HEK293 (cell line): ENCODE data around the gene MAVS.

Experiments
- BCL6B ChIP-seq: fragments of 450-650 bp; formaldehyde crosslinking; IDR thresholded peaks from 2 replicates; pipeline ENCODE4 v1.5.1; 2017; ENCODE audit warnings: missing biosample characterization, missing genetic modification characterization
- GLIS2 ChIP-seq: fragments of 450-650 bp; formaldehyde crosslinking; IDR thresholded peaks from 2 replicates; pipeline ENCODE4 v1.5.1; 2016; ENCODE audit warnings: missing biosample characterization, missing genetic modification characterization
- HOXD13 ChIP-seq: sonication (generic); formaldehyde crosslinking; IDR thresholded peaks from 2 replicates; pipeline ENCODE4 v1.8.0; 2022; ENCODE audit warnings: missing genetic modification reagents, borderline replicate concordance
- KLF16 ChIP-seq: fragments of 450-650 bp; formaldehyde crosslinking; IDR thresholded peaks from 2 replicates; pipeline ENCODE4 v1.5.1; 2017; ENCODE audit warnings: missing biosample characterization, missing genetic modification characterization
- REST ChIP-seq: fragments of 450-650 bp; formaldehyde crosslinking; IDR thresholded peaks from 2 replicates; pipeline ENCODE4 v1.5.1; 2016; ENCODE audit warnings: missing biosample characterization, missing genetic modification characterization
- SP7 ChIP-seq: fragments of 450-650 bp; formaldehyde crosslinking; IDR thresholded peaks from 2 replicates; pipeline ENCODE4 v1.5.1; 2016; ENCODE audit warnings: missing biosample characterization, missing genetic modification characterization
- ZBTB17 ChIP-seq: fragments of 450-650 bp; formaldehyde crosslinking; IDR thresholded peaks from 2 replicates; pipeline ENCODE4 v1.5.1; 2016; ENCODE audit warnings: missing biosample characterization, missing genetic modification characterization
- ZBTB8A ChIP-seq: fragments of 450-650 bp; formaldehyde crosslinking; IDR thresholded peaks from 2 replicates; pipeline ENCODE4 v1.5.1; 2016; ENCODE audit warnings: missing biosample characterization, missing genetic modification characterization
- ZFHX2 ChIP-seq: fragments of 450-650 bp; formaldehyde crosslinking; conservative IDR thresholded peaks from 2 replicates; pipeline ENCODE4 v1.5.1; 2016; ENCODE audit warnings: missing biosample characterization, missing genetic modification characterization
- ZNF146 ChIP-seq: fragments of 450-650 bp; formaldehyde crosslinking; IDR thresholded peaks from 2 replicates; pipeline ENCODE4 v1.5.1; 2016; ENCODE audit warnings: missing biosample characterization, missing genetic modification characterization
- ZNF202 ChIP-seq: fragments of 450-650 bp; formaldehyde crosslinking; IDR thresholded peaks from 2 replicates; pipeline ENCODE4 v1.5.1; 2016; ENCODE audit warnings: missing biosample characterization, missing genetic modification characterization, borderline replicate concordance
- ZNF274 ChIP-seq, 2 experiments: fragments of 200-500 bp in 1 of 2; fragments of 450-650 bp in 1 of 2; sonication (Bioruptor generic) in 1 of 2; formaldehyde crosslinking in 1 of 2; IDR thresholded peaks; 2 replicates each; pipeline versions ENCODE4 v1.5.1 to v1.6.1; 2014 to 2016; ENCODE audit warnings: borderline replicate concordance in 1 of 2, inconsistent platforms in 1 of 2, low read length in 1 of 2, missing biosample characterization in 1 of 2, missing genetic modification characterization in 1 of 2
- ZNF280D ChIP-seq: fragments of 450-650 bp; formaldehyde crosslinking; IDR thresholded peaks from 2 replicates; pipeline ENCODE4 v1.5.1; 2016; ENCODE audit warnings: missing biosample characterization, missing genetic modification characterization
- ZNF292 ChIP-seq: fragments of 450-650 bp; formaldehyde crosslinking; IDR thresholded peaks from 2 replicates; pipeline ENCODE4 v1.5.1; 2016; ENCODE audit warnings: low read depth, missing biosample characterization, missing genetic modification characterization, borderline replicate concordance
- ZNF311 ChIP-seq: fragments of 450-650 bp; formaldehyde crosslinking; IDR thresholded peaks from 2 replicates; pipeline ENCODE4 v1.5.1; 2017; ENCODE audit warnings: missing biosample characterization, missing genetic modification characterization, borderline replicate concordance
- ZNF37A ChIP-seq: fragments of 450-650 bp; IDR thresholded peaks from 2 replicates; pipeline ENCODE4 v1.5.1; 2018; ENCODE audit warnings: missing biosample characterization, missing genetic modification characterization
- ZNF394 ChIP-seq: fragments of 450-650 bp; formaldehyde crosslinking; IDR thresholded peaks from 2 replicates; pipeline ENCODE4 v1.5.1; 2016; ENCODE audit warnings: missing biosample characterization, missing genetic modification characterization, mild to moderate bottlenecking, moderate library complexity, borderline replicate concordance
- ZNF510 ChIP-seq: fragments of 450-650 bp; formaldehyde crosslinking; IDR thresholded peaks from 2 replicates; pipeline ENCODE4 v1.5.1; 2018; ENCODE audit warnings: mild to moderate bottlenecking, missing genetic modification characterization, missing biosample characterization; ENCODE audit not compliant: insufficient replicate concordance
- ZNF530 ChIP-seq: fragments of 450-650 bp; formaldehyde crosslinking; IDR thresholded peaks from 2 replicates; pipeline ENCODE4 v1.5.1; 2016; ENCODE audit warnings: low read depth, missing biosample characterization, missing genetic modification characterization
- ZNF548 ChIP-seq: fragments of 450-650 bp; formaldehyde crosslinking; IDR thresholded peaks from 2 replicates; pipeline ENCODE4 v1.5.1; 2016; ENCODE audit warnings: missing biosample characterization, missing genetic modification characterization
- ZNF555 ChIP-seq: fragments of 450-650 bp; formaldehyde crosslinking; conservative IDR thresholded peaks from 2 replicates; pipeline ENCODE4 v1.5.1; 2017; ENCODE audit warnings: missing biosample characterization, mild to moderate bottlenecking, missing genetic modification characterization, inconsistent platforms
- ZNF561 ChIP-seq: fragments of 450-650 bp; IDR thresholded peaks from 2 replicates; pipeline ENCODE4 v1.5.1; 2018; ENCODE audit warnings: missing biosample characterization, missing genetic modification characterization, borderline replicate concordance
- ZNF621 ChIP-seq: fragments of 450-650 bp; formaldehyde crosslinking; IDR thresholded peaks from 2 replicates; pipeline ENCODE4 v1.5.1; 2017; ENCODE audit warnings: missing biosample characterization, missing genetic modification characterization
- ZNF626 ChIP-seq: fragments of 450-650 bp; sonication (Bioruptor Pico); formaldehyde crosslinking; IDR thresholded peaks from 2 replicates; pipeline ENCODE4 v1.5.1; 2018; ENCODE audit warnings: missing biosample characterization, missing genetic modification characterization, inconsistent platforms
- ZNF639 ChIP-seq: fragments of 450-650 bp; formaldehyde crosslinking; IDR thresholded peaks from 2 replicates; pipeline ENCODE4 v1.5.1; 2016; ENCODE audit warnings: missing biosample characterization, missing genetic modification characterization
- ZNF707 ChIP-seq: fragments of 450-650 bp; formaldehyde crosslinking; IDR thresholded peaks from 2 replicates; pipeline ENCODE4 v1.5.1; 2016; ENCODE audit warnings: missing biosample characterization, missing genetic modification characterization
- ZNF777 ChIP-seq: fragments of 450-650 bp; formaldehyde crosslinking; IDR thresholded peaks from 2 replicates; pipeline ENCODE4 v1.5.1; 2017; ENCODE audit warnings: missing biosample characterization, missing genetic modification characterization, borderline replicate concordance
- ZNF785 ChIP-seq: fragments of 450-650 bp; formaldehyde crosslinking; IDR thresholded peaks from 2 replicates; pipeline ENCODE4 v1.5.1; 2016; ENCODE audit warnings: missing biosample characterization, missing genetic modification characterization
- ZNF791 ChIP-seq: fragments of 450-650 bp; formaldehyde crosslinking; IDR thresholded peaks from 2 replicates; pipeline ENCODE4 v1.5.1; 2016; ENCODE audit warnings: missing biosample characterization, missing genetic modification characterization
- ZNF843 ChIP-seq: fragments of 450-650 bp; formaldehyde crosslinking; IDR thresholded peaks from 2 replicates; pipeline ENCODE4 v1.5.1; 2016; ENCODE audit warnings: missing biosample characterization, missing genetic modification characterization
- ZSCAN30 ChIP-seq: fragments of 450-650 bp; IDR thresholded peaks from 2 replicates; pipeline ENCODE4 v1.5.1; 2018; ENCODE audit warnings: missing biosample characterization, mild to moderate bottlenecking, missing genetic modification characterization, moderate library complexity

MAVS gene

GRCh38 chr20:3820048-3820900 lies 26.4 kb upstream of the MAVS start, which contains the start of gene AP5S1 (continued):
- TF ChIP-seq ZNF274 (IDR thresholded peaks at IDR 0.05; ENCODE audit: low read length) (no peak), ZNF274 (tag by site-specific recombination; IDR thresholded peaks at IDR 0.05; ENCODE audit: borderline replicate concordance) (no peak), ZNF394 (tag by site-specific recombination) (peak; percentile 40; the same call in 1 of the 2 replicates), ZSCAN30 (tag by site-specific recombination) (peak; percentile 99), ZNF791 (no peak), ZNF707 (no peak), ZNF280D (no peak), ZNF621 (tag by site-specific recombination) (no peak), GLIS2 (no peak), ZNF639 (tag by site-specific recombination) (peak; percentile 85; the same call in 1 of the 2 replicates), ZNF777 (tag by site-specific recombination) (no peak), ZNF548 (tag by site-specific recombination) (no peak), ZBTB17 (tag by site-specific recombination) (peak; percentile 90), ZNF530 (tag by site-specific recombination) (no peak), KLF16 (tag by site-specific recombination) (peak; percentile 30), ZNF146 (tag by site-specific recombination) (no peak), ZNF202 (tag by site-specific recombination) (no peak), HOXD13 (CRISPR knock-in tag) (no peak), ZNF561 (tag by site-specific recombination) (peak; percentile 75), ZNF626 (tag by site-specific recombination) (no peak), REST (peak; percentile 27), ZNF311 (tag by site-specific recombination) (no peak), ZNF510 (tag by site-specific recombination) (no peak), SP7 (tag by site-specific recombination) (peak; percentile 84), ZNF843 (tag by site-specific recombination) (no peak), ZNF555 (tag by site-specific recombination) (no peak), ZNF37A (tag by site-specific recombination) (no peak), ZNF785 (tag by site-specific recombination) (no peak; the same call in 1 of the 2 replicates), BCL6B (no peak), ZNF292 (no peak), ZBTB8A (tag by site-specific recombination) (peak; percentile 94), ZFHX2 (tag by site-specific recombination) (peak; percentile 78)
